NCI-H2196 (cell line): ENCODE data around the gene RNF112.

ENCODE experiments used
- DNase-seq: peaks from one replicate; lab custom pipeline; 2025; ENCODE audit not compliant: unreplicated experiment; lab: John Stamatoyannopoulos, UW

The RNF112 gene, protein sequence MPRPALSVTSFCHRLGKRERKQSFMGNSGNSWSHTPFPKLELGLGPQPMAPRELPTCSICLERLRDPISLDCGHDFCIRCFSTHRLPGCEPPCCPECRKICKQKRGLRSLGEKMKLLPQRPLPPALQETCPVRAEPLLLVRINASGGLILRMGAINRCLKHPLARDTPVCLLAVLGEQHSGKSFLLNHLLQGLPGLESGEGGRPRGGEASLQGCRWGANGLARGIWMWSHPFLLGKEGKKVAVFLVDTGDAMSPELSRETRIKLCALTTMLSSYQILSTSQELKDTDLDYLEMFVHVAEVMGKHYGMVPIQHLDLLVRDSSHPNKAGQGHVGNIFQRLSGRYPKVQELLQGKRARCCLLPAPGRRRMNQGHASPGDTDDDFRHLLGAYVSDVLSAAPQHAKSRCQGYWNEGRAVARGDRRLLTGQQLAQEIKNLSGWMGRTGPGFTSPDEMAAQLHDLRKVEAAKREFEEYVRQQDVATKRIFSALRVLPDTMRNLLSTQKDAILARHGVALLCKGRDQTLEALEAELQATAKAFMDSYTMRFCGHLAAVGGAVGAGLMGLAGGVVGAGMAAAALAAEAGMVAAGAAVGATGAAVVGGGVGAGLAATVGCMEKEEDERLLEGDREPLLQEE

DNA sequence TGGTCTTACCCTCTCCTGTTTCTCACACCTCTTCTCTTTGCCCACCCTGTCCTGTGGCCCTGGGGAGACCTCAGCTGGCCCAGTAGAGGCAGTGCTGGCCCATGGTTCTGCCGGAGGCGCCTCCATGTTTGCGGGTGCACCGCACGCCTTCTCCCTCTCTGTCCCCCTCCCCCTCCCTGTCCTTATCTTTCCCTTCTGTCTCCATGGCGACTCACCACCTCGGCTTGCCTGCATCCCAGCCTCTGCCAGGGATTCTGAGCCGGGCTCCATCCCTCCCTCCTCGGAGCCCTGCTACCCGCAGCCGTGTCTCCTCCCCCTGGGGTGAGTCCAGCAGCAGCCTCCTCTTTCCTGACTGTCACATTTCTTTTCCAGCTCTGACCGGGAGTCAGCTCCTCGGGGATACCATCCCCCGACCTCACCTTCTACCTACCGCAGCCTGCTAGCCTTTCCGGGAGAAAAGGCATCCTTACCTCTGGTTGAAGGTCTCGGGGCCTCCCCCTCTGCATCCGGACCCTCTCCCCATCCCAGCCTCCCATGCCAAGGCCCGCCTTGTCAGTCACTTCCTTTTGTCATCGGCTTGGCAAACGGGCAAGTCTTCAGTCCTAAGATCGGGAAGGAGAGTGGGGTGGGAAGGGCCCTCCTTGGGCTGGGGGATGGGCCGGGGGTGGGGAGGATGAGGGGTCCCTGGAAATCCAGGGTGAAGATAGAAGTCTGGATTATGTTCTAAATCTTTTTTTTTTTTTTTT is at the start of gene RNF112:
Gene RNF112, plus strand, starts transcription at position 358 of the 746 bp plus-strand sequence. Its CDS starts 177 bp downstream, at position 535.
- no peak for DNase-seq

DNA sequence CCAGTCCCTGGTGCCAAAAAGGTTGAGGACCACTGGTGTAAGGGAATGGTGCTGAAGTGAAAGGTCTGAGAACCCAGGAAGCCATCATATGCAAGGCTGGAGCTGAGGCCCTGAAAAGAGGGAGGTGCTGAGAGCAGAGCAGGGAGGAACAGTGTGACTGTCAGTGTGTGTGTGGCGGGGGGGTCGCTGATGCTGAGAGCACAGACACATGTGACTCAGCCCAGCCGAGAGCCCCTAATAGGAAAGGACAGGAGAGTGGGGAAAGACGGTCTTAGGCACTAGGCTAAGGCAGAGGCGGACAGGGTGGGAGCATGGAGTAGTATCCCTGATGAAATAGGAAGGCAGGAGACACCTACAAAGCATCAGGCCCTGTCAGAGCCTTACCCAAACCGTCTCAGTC is 49.7 kb upstream of the RNF112 start:
- DNase-seq, result no peak

DNA sequence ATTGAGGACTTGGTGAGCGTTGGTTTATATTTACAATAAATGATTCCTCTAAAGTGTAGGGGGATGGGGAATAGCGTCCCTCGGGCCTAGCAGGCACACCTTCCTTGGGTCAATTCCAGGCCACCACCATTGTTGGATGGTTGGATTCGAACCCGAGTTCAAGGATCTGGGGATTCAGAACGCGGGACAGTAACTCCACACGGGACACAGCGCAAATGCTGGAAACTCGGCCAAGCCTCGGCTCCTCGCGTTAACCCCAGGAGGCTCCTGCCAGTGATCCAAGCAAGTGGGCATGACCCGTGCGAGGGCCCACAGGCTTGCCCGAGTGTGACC is 49.1 kb upstream of the RNF112 start:
- no peak for DNase-seq

DNA sequence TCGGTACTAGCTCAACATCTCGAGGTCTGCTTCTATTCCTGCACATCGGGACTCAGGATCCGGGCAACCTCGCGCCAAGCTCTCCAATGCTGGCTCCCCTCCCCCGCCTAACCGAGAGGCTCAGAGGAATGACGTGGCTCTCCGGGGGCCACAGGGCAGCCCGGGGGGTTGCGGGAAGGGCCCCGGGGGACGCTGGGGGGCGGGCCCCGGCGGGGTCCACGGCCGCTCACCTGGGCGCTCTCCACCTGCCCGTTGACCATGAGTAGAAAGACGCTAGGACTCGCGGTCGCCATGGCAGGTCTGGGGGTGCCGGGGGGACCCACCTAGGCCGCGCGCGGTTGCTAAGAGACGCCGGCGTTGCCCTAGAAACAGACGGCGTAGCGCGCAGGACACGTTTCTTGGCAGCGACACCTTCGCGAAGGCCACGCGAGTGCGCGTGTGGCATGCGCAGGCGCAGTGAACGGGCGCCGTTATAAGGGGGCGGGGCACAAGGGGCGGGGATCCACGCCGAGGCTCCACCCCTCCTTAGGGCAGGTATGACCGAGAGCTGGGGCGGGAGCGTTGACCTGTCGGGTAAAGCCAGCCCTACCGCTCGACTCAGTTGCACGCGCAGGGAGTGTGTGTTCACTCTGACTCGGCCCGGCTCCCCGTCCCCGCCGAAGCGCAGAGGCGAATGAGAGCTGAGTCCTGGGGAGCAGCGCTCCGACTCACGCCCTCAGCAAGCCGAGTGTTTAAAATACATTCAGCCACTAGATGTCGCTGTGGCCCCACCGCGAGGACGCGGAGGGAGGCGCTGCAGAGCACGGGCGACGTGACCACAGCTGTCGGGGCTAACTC is 48.5 kb upstream of the RNF112 start, which contains the start of gene B9D1:
Gene B9D1, minus strand, starts transcription at position 447 of the 837 bp plus-strand sequence. Its CDS starts 154 bp downstream, at position 293.
- peak; percentile 80 for DNase-seq

DNA sequence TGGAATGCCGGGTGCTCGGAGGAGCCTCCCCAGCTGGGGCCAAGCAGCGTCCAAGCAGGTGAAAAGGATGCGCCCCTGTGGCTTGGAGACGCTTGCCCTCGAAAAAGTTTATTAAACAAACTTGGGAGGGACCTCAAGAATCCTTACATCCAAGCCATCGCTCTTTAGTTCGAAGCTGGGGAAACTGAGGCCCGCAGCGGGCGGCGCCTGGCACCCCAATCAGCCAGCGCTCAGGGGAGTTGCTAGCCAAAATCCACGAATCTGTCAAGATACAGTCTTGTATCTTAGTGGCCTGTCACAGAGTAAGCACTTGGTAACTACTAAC is 48.0 kb upstream of the RNF112 start:
- no peak for DNase-seq

DNA sequence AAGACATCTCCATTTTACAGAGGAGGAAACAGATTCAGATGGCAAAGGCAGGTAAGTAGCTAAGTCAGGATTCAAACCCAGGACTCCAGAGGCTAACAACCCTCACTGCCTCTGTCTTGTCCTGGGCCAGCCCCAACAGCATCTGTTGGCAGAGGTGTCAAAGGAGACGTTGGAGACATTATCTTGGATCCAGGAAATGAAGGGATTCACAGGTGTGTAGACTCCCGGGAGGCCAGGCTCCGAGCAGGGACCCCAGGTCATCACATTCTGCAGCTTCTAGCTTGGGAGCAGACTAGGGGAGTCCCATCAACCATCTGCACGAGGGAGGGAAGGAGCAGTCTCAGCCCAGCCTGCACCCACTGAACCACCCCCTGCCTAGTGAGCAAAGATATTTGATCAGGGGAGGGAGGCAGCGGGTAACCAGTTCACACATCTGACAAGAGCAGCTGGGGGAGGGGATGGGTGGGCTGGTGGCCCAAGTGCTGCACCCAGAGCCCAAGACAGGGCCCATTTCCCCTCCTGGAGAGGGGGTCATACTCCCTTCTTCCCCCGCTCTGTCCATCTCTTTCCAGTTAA is 47.5 kb upstream of the RNF112 start:
- no peak for DNase-seq

DNA sequence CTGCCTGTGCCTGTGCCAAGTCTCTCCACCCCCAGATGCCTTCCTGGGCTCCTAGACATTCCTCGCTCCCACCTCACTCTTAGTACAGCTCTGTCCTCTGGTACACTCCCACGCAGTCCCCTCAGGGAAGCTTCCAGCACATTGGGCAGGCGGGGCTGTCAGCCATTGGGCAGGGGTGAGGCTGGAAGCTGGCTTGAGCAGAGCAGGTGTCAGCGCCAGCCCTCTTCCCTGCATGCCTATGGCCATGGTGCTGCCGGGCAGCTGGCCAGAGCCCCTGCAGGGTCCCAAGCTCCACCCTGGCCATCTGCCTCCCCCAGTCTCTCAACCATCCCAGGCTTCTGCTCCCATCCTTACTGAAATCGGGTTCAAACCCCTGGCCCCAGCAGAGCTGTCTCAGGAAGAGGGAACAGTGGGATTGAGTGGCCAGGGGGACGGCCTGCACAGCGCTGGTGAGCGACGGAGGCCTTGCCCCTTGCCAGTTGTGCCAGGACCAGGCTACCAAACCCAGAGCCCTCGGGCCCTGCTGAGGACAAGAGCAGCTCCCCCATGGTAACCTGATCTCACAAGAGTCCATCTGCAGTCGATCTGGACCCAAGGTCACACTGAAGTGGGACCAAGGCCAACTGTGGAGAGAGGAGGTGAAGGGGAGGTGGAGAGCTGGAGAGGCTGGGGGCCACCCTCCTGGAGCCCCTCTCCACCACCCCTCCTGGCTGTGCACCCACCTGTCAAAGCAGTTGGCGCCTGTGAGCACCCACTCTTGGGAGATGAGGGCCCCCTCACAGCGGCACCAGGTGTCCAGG is 46.1 kb upstream of the RNF112 start:
- peak; percentile 21 for DNase-seq

DNA sequence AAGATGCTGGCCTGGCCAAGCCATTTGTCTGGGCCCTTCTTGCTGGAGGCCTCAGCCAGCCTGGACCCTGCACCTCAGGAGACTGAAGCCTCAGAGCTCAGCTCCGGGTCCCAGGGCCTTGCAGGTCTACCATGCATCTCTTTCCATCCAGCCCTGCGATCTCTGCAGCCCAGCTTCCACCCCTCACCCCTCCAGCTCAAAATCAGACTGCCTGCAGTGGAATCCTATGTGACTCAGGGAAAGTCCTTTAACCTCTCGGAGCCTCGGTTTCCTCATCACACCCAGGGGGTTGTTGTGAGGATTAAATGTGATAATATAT is 45.6 kb upstream of the RNF112 start:
- no peak for DNase-seq

DNA sequence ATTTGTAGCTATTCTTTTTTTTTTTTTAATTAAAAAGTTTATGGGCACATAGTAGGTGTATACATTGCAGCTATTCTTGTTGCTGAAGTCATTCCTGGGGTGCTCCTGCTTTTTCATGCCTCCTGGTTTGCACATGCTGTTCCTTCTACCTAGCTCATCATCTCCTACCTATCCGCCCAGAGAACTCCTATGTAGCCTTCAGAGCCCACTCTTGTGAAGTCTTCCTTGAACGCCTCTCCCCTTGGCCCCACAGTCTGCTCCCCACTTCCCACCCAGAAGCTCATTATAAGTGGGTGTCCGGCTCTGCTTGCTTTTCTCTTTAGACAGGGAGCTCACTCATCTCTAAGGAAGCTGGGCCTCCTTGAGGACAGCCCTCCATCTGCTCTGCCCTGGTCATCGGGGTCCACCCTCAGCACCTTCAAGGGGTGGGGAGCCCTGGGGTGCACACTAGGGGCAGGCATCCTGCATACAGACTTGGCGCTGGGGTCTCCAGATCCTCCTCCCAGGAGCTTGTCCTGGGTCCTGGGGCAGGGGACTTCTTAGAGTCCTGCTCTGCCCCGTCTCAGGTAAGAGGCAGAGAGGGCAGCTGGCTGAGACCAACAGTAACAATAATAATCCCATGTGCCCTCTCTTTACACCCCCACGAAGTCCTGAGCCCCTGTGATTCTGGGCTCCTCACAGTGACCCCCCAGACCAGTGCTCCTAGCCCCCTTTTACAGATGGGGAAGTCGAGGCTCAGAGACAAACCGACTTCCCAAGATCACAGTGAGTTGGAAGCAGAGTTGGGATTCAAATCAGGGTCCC is 45.0 kb upstream of the RNF112 start:
- no peak for DNase-seq

DNA sequence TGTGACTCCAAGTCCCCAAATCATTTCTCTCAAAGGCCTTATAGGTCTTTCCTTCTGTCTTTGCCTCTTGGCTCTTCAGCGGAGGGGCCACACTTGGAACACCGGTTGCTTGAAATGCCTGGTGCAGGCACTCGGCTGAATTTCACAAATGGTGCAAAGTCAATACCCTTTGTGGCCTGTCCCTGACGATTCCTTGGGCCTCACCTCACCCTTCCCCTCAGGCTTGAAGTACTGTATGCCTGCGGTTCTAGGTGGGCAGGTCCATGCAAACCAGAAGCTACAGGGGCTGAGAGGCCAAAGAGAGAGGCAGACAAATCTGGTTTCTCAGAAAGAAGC is 44.4 kb upstream of the RNF112 start:
- no peak for DNase-seq

DNA sequence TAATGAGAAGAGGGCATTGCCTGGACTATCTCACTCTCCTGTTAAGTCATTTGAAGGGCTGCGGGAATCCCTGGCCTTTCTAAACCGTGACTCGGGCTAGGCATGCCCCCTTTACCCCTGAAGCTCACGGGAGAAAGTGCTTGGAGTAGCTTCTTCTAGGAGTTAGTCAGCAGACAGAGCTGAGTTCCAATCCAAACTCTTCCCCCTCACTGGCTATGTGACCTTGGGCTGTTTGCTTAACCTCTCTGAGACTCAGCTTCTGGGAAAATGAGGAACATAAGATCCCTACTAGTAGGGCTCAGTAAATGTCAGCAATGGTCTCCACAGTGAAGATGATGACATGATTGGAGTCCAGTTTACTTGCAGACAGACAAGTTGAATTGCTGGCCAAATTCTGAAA is 42.8 kb upstream of the RNF112 start:
- no peak for DNase-seq

DNA sequence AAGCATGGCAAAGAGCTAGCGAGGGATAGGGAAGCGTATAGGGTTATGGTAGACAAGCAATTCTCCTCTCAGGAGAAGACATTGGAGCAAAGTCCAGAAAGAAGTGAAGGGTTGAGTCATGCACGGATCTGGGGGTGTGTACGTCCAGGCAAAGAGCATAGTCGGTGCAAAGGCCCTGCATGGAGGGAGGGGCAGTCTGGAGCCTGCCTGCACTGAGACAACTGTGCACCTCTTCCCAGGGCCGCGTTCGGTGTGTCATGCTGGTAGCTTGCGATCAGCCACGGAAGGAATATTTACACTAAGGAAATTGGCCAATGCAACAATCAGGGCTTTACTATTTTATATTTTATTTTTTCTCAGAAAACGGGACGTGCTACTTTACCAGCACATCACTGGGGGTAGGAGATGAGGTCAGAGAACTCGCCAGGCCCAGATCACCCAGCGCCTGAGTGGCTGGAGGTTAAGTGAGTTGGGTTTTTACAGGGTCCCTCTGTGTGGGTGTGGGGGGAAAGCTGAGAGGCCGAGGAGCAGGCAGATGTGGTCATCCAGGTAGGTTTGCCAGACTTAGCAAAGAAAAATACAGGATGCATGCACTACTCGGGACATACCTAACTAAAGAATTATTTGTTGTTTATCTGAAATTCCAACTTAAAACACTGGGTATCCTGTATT is 41.8 kb upstream of the RNF112 start:
- no peak for DNase-seq

DNA sequence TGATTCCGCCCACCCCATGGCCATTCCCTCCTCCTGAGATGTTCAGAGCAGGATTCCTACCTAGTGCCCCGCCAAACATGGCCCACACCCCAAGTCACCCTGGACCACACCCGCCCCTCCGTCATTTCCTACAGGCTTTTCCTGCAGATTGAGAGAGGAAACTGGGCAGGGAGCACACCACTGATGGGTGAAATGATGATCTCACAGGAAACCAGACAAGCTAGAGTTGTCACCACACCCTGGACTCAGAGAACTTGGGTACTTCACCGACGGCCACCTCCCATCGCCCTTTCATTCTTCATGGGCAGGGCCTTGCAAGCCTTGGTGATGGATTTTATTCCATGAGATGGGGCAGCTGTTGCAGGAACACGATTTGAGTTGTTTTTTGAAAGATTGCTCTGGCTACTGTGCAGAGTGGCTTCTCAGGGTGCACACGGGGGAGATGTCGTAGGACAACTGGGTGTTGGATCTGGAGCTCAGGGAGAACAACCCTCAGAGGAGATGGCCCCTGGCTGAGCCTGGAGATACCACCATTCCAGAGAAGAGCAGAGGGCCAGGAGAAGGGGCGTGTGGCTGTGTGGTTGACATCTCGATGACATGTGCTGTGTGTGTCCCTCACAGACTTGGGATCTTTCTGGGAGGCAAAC is 41.1 kb upstream of the RNF112 start:
- no peak for DNase-seq

DNA sequence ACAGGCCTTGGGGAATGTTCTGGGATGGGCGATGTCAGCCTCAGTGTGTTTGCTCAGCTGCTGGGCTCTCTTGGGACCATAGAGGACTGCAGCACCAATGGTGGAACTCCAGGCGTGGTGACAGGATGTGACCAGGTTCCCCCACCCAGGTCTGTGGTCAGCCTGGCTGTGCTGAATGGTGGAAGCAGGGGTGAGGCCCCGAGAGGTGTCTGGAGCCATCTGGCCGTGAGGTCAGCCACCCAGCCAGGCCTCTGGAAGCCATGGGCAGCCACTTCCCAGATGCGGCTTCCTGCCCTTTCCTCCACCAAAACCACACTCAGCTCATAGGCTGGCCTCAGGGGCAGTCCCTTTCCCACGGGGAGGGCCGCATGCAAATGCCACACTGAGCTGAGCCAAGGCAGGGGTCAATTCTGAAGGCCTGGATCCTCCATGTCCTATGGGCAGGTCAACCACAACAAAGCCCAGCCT is 40.5 kb upstream of the RNF112 start:
- no peak for DNase-seq

DNA sequence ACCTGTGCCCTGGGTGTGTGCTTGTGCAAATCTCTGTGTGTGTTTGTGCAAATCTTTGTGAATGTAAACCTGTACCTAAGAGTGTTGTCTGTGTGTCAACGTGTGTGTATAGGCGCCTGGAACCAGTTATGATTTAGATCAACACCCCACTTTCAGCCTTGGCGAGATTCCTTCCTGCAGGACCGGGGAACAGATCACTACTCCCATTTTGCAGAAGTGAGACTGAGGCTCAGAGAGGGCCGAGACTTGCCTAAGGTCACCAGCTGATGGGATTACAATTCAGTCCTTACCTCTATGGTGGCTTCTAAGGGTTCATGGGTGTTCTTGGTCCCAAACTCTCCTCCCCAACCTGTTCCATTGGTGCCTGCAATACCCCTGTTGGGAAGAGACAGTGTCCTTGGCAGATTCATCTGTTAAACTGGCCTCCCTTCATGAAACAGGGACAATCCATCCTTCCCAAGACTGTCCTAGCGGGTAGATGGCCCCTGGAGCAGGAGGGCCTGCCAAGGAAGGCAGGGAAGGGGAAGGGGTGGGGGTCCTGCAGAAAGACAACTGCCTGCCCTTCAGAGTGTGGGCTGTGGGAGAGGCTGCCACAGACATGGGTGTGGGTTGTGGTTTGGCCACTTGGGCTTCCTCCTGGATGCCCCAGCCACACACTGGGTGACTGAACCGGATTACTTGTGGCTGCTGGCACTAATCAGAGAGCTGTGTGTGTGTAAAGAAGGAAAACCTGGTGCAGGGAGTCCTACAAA is 39.6 kb upstream of the RNF112 start:
- DNase-seq, result no peak

DNA sequence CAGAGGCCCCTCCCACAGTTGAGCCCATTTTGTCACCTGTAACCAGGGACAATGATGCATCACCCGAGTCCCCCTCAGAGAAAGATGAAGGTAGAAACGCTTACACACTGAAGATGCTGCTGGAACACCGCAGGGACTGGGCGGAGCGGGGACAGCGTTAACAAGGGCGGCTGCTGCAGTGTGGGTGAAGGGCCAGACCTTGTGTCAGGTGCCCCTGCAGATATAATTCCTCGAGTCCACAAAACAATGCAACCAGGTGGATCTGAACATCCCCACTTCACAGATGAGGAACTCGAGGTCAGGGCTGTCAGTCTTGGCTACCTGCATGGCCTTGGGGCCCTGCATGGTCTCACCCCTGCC is 39.0 kb upstream of the RNF112 start:
- no peak for DNase-seq

DNA sequence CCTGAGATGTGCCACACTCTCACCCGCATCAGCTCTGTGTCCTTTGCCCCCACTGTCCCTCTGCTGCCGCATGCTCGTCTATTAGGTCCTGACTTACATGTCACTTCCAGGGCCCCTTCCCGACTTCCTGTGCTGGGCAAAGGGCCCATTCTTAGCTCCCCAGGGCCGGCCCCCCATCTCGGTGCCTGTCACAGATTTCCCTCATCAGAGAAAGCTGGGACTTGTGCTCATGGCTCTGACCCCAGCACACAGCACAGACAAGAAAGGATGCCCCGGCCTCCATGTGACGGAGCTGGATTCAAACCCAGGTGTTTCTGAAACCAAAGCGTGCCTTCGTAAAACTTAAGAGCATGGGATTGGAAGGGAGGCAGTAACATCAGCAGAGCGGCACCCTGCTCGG is 38.6 kb upstream of the RNF112 start:
- no peak for DNase-seq
